H1 (cell line): Measurements from ENCODE around the gene CAMKK2. TPM values are rescaled to one million over a fixed set of nuclear protein-coding genes. Genes with fewer than 3 reads are reported as not detected.

ENCODE experiments used
- BCL11A ChIP-seq, 2 experiments: IDR thresholded peaks; one replicate each; pipeline ENCODE4 v1.6.1; 2011; ENCODE audit warnings: low read depth in 2 of 2, low read length in 2 of 2, mild to moderate bottlenecking in 2 of 2
- CHD7 ChIP-seq: fragments of 300-600 bp; sonication (generic); IDR thresholded peaks from 2 replicates; pipeline ENCODE4 v1.7.1; 2012; ENCODE audit warnings: low read length, moderate library complexity, mild to moderate bottlenecking, inconsistent platforms; ENCODE audit not compliant: insufficient replicate concordance
- KDM1A ChIP-seq: fragments of 200-600, 300-600 bp; sonication (generic); IDR thresholded peaks from 2 replicates; pipeline ENCODE4 v1.7.1; 2016; ENCODE audit warnings: mild to moderate bottlenecking, low read length, borderline replicate concordance
- SRF ChIP-seq: IDR thresholded peaks from 2 replicates; pipeline ENCODE4 v1.6.1; 2011; ENCODE audit warnings: mild to moderate bottlenecking, low read depth, low read length, moderate library complexity
- polyA plus RNA-seq, 7 experiments: library from polyadenylated mRNA; depleted of rRNA in 3 of 7; stranded (reverse) in 5 of 7; unstranded in 2 of 7; fragments of >200 nt in 5 of 7; fragments of 200-250 nt in 2 of 7; gene quantifications; 1 replicate in 5 of 7; 2 replicates in 1 of 7; 4 replicates in 1 of 7; pipeline versions ENCODE4 v1.2.1 to v1.2.3, GENCODE V29; 2011 to 2013; ENCODE audit warnings: missing spikeins in 2 of 7, mixed read lengths in 2 of 7
- total RNA-seq: library from RNA; stranded (reverse); fragmentation: NEBNext Ultra II Directional; extraction: Animal tissue kit (Norgen Biotek cat#: 25700); gene quantifications from 2 replicates; pipeline ENCODE4 v1.2.1, GENCODE V29; 2021

The CAMKK2 gene
- total and polyA plus RNA-seq, 2 of the 8 experiments (the other 6 are each of a cell fraction or from before 2014, with no cell fraction given): 29.6 to 30.6 TPM

GRCh38 chr12:121196902-121197301 lies 99.6 kb downstream of the CAMKK2 start (continued):
- TF ChIP-seq CHD7 (no peak), BCL11A (IDR thresholded peaks at IDR 0.05; ENCODE audit: low read depth in 2 of 2, low read length in 2 of 2) (no peak), KDM1A (no peak), SRF (no peak)
